GM19324 (cell line): ENCODE data around the gene DGKD.
"Not testable (repeated sequence)": the region's sequence is repeated elsewhere in the genome, so short reads cannot be mapped to it uniquely, and the experiment has no call there.

Source experiments
- ATAC-seq: cut with Tn5 transposase; IDR thresholded peaks from one replicate; pipeline ENCODE4 v1.9.1; 2021; ENCODE audit warnings: mild to moderate bottlenecking, moderate library complexity; ENCODE audit not compliant: unreplicated experiment, low FRiP score

The DGKD gene

GRCh38 chr2:233353769-233354499, at the start of gene DGKD:
DGKD (plus strand) TSS chr2:233354494; CDS start chr2:233354519, 25 bp downstream.
- ATAC-seq: peak; percentile 40

GRCh38 chr2:233307565-233307964, 46.7 kb upstream of the DGKD start, which contains the start of gene SAG:
SAG (plus strand) TSS chr2:233307816; CDS start chr2:233309190, 1,374 bp downstream.
- no peak for ATAC-seq

- ATAC-seq: no peak
Observed at GRCh38 chr2:233311241-233311926, 42.9 kb upstream of the DGKD start.

GRCh38 chr2:233312874-233313273, 41.4 kb upstream of the DGKD start:
- ATAC-seq: no peak

- no peak for ATAC-seq
Observed at GRCh38 chr2:233314180-233314925, 39.9 kb upstream of the DGKD start.

- no peak for ATAC-seq
Observed at GRCh38 chr2:233317196-233317943, 36.9 kb upstream of the DGKD start.

- no peak for ATAC-seq
Observed at GRCh38 chr2:233319256-233319655, 35.0 kb upstream of the DGKD start.

GRCh38 chr2:233320470-233320869, 33.8 kb upstream of the DGKD start:
- no peak for ATAC-seq

- no peak for ATAC-seq
Observed at GRCh38 chr2:233321166-233321565, 33.1 kb upstream of the DGKD start.

- no peak for ATAC-seq
Observed at GRCh38 chr2:233323851-233324250, 30.4 kb upstream of the DGKD start.

- no peak for ATAC-seq
Observed at GRCh38 chr2:233325256-233325655, 29.0 kb upstream of the DGKD start.

- ATAC-seq: no peak
Observed at GRCh38 chr2:233325814-233326213, 28.5 kb upstream of the DGKD start.

- ATAC-seq: no peak
Observed at GRCh38 chr2:233326500-233326899, 27.8 kb upstream of the DGKD start.

- ATAC-seq: no peak
Observed at GRCh38 chr2:233328922-233329321, 25.4 kb upstream of the DGKD start.

- ATAC-seq: no peak
Observed at GRCh38 chr2:233329489-233330135, 24.7 kb upstream of the DGKD start.

- peak; percentile 81 for ATAC-seq
Observed at GRCh38 chr2:233331536-233331935, 22.8 kb upstream of the DGKD start.

- ATAC-seq: no peak
Observed at GRCh38 chr2:233332125-233332524, 22.2 kb upstream of the DGKD start.

GRCh38 chr2:233334915-233335314, 19.4 kb upstream of the DGKD start:
- no peak for ATAC-seq

GRCh38 chr2:233336091-233336490, 18.2 kb upstream of the DGKD start:
- not testable (repeated sequence) for ATAC-seq

GRCh38 chr2:233336541-233336940, 17.8 kb upstream of the DGKD start:
- ATAC-seq: no peak
